Testis (tissue), 2 donors: ENCODE data around the gene ATG7.

Source experiments
- POLR2A ChIP-seq: fragments of 450-650 bp; IDR thresholded peaks from one replicate; pipeline ENCODE4 v1.6.1; 2017; ENCODE audit warnings: antibody characterized with exemption, mild to moderate bottlenecking, moderate library complexity
- TF ChIP-seq, protein P1 (sequence below), 3 experiments: fragments of 450-650 bp in 2 of 3; fragments of 200-600 bp in 1 of 3; sonication (generic) in 1 of 3; IDR thresholded peaks; one replicate each; pipeline ENCODE4 v1.5.1; 2016 to 2019; ENCODE audit warnings: antibody characterized with exemption in 3 of 3, mild to moderate bottlenecking in 2 of 3, moderate library complexity in 1 of 3

GRCh38 chr3:11552289-11553264 lies 280.4 kb downstream of the ATG7 start:
- TF ChIP-seq, protein P1, sequence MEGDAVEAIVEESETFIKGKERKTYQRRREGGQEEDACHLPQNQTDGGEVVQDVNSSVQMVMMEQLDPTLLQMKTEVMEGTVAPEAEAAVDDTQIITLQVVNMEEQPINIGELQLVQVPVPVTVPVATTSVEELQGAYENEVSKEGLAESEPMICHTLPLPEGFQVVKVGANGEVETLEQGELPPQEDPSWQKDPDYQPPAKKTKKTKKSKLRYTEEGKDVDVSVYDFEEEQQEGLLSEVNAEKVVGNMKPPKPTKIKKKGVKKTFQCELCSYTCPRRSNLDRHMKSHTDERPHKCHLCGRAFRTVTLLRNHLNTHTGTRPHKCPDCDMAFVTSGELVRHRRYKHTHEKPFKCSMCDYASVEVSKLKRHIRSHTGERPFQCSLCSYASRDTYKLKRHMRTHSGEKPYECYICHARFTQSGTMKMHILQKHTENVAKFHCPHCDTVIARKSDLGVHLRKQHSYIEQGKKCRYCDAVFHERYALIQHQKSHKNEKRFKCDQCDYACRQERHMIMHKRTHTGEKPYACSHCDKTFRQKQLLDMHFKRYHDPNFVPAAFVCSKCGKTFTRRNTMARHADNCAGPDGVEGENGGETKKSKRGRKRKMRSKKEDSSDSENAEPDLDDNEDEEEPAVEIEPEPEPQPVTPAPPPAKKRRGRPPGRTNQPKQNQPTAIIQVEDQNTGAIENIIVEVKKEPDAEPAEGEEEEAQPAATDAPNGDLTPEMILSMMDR (IDR thresholded peaks at IDR 0.05), result no peak
- no peak for TF ChIP-seq POLR2A
